Lung (tissue), 12 donors: ENCODE data around the gene TIFAB. TPM values are rescaled to one million over a fixed set of nuclear protein-coding genes. Genes with fewer than 3 reads are reported as not detected.

ENCODE experiments used
- ATAC-seq: fragments of 200-7000 bp; cut with Tn5 transposase; one replicate; pipeline ENCODE4 v1.9.1; 2020; ENCODE audit warnings: moderate number of reproducible peaks; ENCODE audit not compliant: insufficient read depth, low FRiP score
- DNase-seq, 3 donors: peaks; one replicate each; pipeline ENCODE4 v3.0.0-alpha.2; 2013 to 2017
- H3K27ac ChIP-seq, 2 donors: one replicate each; pipeline ENCODE4 v1.5.1; 2013; ENCODE audit warnings: mild to moderate bottlenecking in 2 of 2, moderate library complexity in 2 of 2, control low read depth in 1 of 2, inconsistent platforms in 1 of 2, low read depth in 1 of 2, low read length in 1 of 2
- H3K27me3 ChIP-seq, 3 donors: one replicate each; pipeline ENCODE4 v1.5.1; 2013; ENCODE audit warnings: low read length in 2 of 3; ENCODE audit not compliant: control insufficient read depth in 3 of 3, insufficient read depth in 3 of 3
- H3K36me3 ChIP-seq, 4 donors: one replicate each; pipeline ENCODE4 v1.5.1; 2013; ENCODE audit warnings: low read length in 4 of 4, mild to moderate bottlenecking in 1 of 4, moderate library complexity in 1 of 4; ENCODE audit not compliant: control insufficient read depth in 4 of 4, insufficient read depth in 4 of 4
- H3K4me1 ChIP-seq, 5 donors: one replicate each; pipeline ENCODE4 v1.5.1; 2013; ENCODE audit warnings: low read length in 5 of 5, mild to moderate bottlenecking in 2 of 5, moderate library complexity in 1 of 5; ENCODE audit not compliant: control insufficient read depth in 5 of 5, insufficient read depth in 5 of 5
- H3K4me3 ChIP-seq: one replicate; pipeline ENCODE4 v1.5.1; 2013; ENCODE audit warnings: mild to moderate bottlenecking, control low read depth, moderate library complexity
- H3K9ac ChIP-seq, 2 donors: one replicate each; pipeline ENCODE4 v1.5.1; 2013; ENCODE audit warnings: low read length in 2 of 2, control low read depth in 1 of 2; ENCODE audit not compliant: insufficient read depth in 1 of 2
- H3K9me3 ChIP-seq, 4 donors: one replicate each; pipeline ENCODE4 v1.5.1; 2013; ENCODE audit warnings: low read length in 3 of 4, mild to moderate bottlenecking in 1 of 4, moderate library complexity in 1 of 4; ENCODE audit not compliant: control insufficient read depth in 4 of 4, insufficient read depth in 3 of 4
- CTCF ChIP-seq: IDR thresholded peaks from 2 replicates; pipeline ENCODE4 v1.5.1; 2012; ENCODE audit warnings: mild to moderate bottlenecking; ENCODE audit errors: control extremely low read depth, extremely low read depth
- WGBS, 2 donors: extraction: QIAGEN DNeasy Blood & Tissue Kit; methylation state at CpG; one replicate each; pipeline ENCODE4 v1.1.7; 2013; 5-methylcytosine and 5-hydroxymethylcytosine counted together
- polyA plus RNA-seq, 2 donors: library from polyadenylated mRNA; stranded (reverse); fragments of 200-250 nt; gene quantifications; one replicate each; pipeline ENCODE4 v1.2.1, GENCODE V29; 2013
- total RNA-seq, 2 donors: library from RNA; depleted of rRNA in 1 of 2; stranded (reverse); fragments of >200 nt in 1 of 2; gene quantifications; one replicate each; pipeline ENCODE4 v1.2.1, GENCODE V29; 2014 to 2021
- donor health status: control.
- donor health status: control.
- donor health status: Bipolar disorder and iron deficiency.
- donor health status: healthy.
- donor health status: DM: yes; HTN: yes; CAD: no.

Gene TIFAB
- total and polyA plus RNA-seq, 4 donors = 0.15 to 0.88 (median 0.35) TPM

GRCh38 chr5:135454946-135455345, 2.8 kb upstream of the TIFAB start:
- DNase-seq (no peak), ATAC-seq (no peak)
- no peak overlapping the region for H3K4me3 ChIP-seq

GRCh38 chr5:135453613-135454012, 1.5 kb upstream of the TIFAB start:
- Histone ChIP-seq H3K27me3 (peaks cover 0 to 5% (median 0%) of the 10 kb centered on the region in 3 donors), H3K27ac (no peak overlapping the region), H3K9ac (no peak overlapping the region), H3K4me1 (peaks cover 0 to 17% (median 5%) of the 10 kb centered on the region in 5 donors), H3K9me3 (peaks cover 0 to 3% (median 0%) of the 10 kb centered on the region in 4 donors), H3K4me3 (no peak overlapping the region), H3K36me3 (no peaks in the 10 kb centered on the region)
- TF ChIP-seq CTCF = no peak
- 81 to 93% methylated on average over 4 of the region's 4 CpGs for WGBS, 2 donors
- ATAC-seq (no peak), DNase-seq (no peak)

More at GRCh38 chr5:135454946-135455345, 2.8 kb upstream of the TIFAB start:
- Histone ChIP-seq H3K27ac (no peak overlapping the region), H3K9me3 (peaks cover 0 to 3% (median 0%) of the 10 kb centered on the region in 4 donors), H3K27me3 (peaks cover 0 to 5% (median 0%) of the 10 kb centered on the region in 3 donors), H3K36me3 (no peaks in the 10 kb centered on the region), H3K4me1 (peaks cover 0 to 22% (median 8%) of the 10 kb centered on the region in 5 donors), H3K9ac (no peak overlapping the region)
- 74 to 97% methylated on average over 3 of the region's 3 CpGs for WGBS, 2 donors
- TF ChIP-seq CTCF = no peak

GRCh38 chr5:135451581-135452320, 400 bp downstream of the TIFAB start:
- H3K27ac ChIP-seq = no peak overlapping the region
- H3K36me3 ChIP-seq = no peaks in the 10 kb centered on the region
- H3K9me3 ChIP-seq = peaks cover 0 to 3% (median 0%) of the 10 kb centered on the region in 4 donors
- no peak for TF ChIP-seq CTCF
- peaks cover 0 to 7% (median 0%) of the 10 kb centered on the region in 3 donors for H3K27me3 ChIP-seq
- peaks cover 0 to 11% (median 9%) of the 10 kb centered on the region in 5 donors for H3K4me1 ChIP-seq
- DNase-seq (no peak), ATAC-seq (no peak)
- H3K4me3 ChIP-seq = no peak overlapping the region
- 86 to 87% methylated on average over 16 to 17 of the region's 17 CpGs for WGBS, 2 donors
- no peak overlapping the region for H3K9ac ChIP-seq
